Ishikawa (cell line): Measurements from ENCODE around the gene COQ2.

ENCODE experiments used
- CEBPB ChIP-seq: IDR thresholded peaks from 2 replicates; pipeline ENCODE4 v1.6.1; 2012
- CREB1 ChIP-seq: IDR thresholded peaks from 2 replicates; pipeline ENCODE4 v1.6.1; 2012; ENCODE audit warnings: low read depth
- EGR1 ChIP-seq: IDR thresholded peaks from 2 replicates; pipeline ENCODE4 v1.6.1; 2012
- EP300 ChIP-seq: IDR thresholded peaks from 2 replicates; pipeline ENCODE4 v1.6.1; 2012; ENCODE audit warnings: borderline replicate concordance
- FOXM1 ChIP-seq: IDR thresholded peaks from 2 replicates; pipeline ENCODE4 v1.6.1; 2012; ENCODE audit warnings: low read depth, borderline replicate concordance
- RAD21 ChIP-seq: IDR thresholded peaks from 2 replicates; pipeline ENCODE4 v1.6.1; 2012; ENCODE audit warnings: low read depth
- TAF1 ChIP-seq: IDR thresholded peaks from 2 replicates; pipeline ENCODE4 v1.6.1; 2012; ENCODE audit warnings: low read depth, mild to moderate bottlenecking
- TCF12 ChIP-seq: IDR thresholded peaks from 2 replicates; pipeline ENCODE4 v1.6.1; 2012; ENCODE audit warnings: low read depth
- YY1 ChIP-seq: IDR thresholded peaks from 2 replicates; pipeline ENCODE4 v1.6.1; 2012; ENCODE audit warnings: low read depth
- ZBTB7A ChIP-seq: IDR thresholded peaks from 2 replicates; pipeline ENCODE4 v1.6.1; 2012; ENCODE audit warnings: low read depth
- TF ChIP-seq, protein P1 (sequence below): IDR thresholded peaks from 2 replicates; pipeline ENCODE4 v1.6.1; 2012
- TF ChIP-seq, protein P2 (sequence below): IDR thresholded peaks from 2 replicates; pipeline ENCODE4 v1.6.1; 2012; ENCODE audit warnings: low read depth, mild to moderate bottlenecking

Gene COQ2

DNA sequence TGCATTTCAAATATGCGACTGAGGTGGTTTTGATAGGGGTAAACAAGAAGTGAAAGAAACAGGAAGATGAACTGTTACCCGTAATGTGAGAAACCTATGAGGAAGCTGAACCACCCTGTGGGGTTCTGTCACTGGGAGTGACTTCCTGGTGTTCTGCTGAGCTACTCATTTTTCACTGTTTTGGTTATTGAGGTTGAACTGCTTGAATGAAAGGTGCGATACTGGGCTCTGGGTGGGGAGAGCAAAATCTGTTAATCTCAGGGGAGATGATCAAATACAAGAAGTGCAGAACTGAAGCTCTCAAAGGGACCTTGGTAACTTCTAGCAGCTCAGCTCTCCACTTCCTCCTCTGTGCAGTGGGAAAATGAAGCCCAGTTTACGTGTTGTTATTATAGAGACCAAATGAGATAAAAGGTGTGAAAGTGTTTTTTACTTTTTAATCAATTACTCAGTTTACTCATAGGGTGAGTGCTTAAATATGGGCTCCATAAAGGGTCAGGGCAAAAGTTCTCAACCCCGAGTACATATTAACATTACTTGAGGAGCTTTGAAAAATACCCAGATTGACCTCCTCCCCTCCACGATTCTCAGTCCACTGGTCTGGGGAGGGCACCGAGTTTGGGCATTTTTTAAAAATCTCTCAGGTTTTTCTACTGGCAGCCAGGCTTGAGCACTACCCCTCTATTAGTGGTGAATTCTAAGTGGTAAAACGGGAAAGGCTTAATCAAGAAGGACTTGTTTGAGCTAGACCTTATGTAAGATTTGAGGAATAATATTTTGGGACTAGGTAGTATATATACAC is 66.7 kb downstream of the COQ2 start:
- TF ChIP-seq YY1: no peak
- TF ChIP-seq, protein P1, sequence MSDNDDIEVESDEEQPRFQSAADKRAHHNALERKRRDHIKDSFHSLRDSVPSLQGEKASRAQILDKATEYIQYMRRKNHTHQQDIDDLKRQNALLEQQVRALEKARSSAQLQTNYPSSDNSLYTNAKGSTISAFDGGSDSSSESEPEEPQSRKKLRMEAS: no peak
- no peak for TF ChIP-seq CEBPB
- no peak for TF ChIP-seq RAD21

DNA sequence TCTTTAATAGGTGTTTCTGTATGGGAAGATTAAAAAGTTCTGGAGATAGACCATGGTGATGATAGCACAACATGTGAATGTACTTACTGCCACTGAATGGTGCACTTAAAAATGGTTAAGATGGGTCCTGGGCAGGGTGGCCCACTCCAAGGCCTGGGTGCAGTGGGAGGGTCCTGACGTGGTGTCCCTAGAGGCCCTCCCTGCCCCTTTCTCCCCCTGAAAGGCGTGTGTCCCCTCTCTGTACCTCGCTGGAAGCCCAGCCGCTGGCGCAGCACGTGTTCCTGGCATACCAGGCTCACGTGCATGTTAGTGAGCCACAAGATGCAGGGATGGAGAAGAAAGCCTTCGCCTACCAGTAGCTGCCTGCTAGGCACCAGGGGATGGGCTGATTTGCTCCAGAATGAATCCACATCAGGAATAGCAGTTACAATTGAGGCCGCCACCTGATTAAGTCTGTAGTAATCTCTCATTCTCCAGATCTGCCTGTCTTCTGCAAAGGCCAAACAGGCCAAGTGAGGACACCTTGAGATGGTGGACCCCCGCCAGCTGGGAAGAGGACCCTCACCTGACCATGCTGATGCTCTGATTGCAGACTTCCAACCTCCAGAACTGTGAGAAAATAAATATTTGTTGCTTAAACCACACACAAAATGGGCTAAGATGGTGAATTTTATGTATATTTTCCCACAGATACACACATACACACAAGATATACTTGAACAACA is 67.5 kb downstream of the COQ2 start:
- no peak for TF ChIP-seq RAD21
- TF ChIP-seq CREB1: no peak
- no peak for TF ChIP-seq EP300
- TF ChIP-seq EGR1: no peak
- no peak for TF ChIP-seq TCF12
- TF ChIP-seq YY1: no peak

DNA sequence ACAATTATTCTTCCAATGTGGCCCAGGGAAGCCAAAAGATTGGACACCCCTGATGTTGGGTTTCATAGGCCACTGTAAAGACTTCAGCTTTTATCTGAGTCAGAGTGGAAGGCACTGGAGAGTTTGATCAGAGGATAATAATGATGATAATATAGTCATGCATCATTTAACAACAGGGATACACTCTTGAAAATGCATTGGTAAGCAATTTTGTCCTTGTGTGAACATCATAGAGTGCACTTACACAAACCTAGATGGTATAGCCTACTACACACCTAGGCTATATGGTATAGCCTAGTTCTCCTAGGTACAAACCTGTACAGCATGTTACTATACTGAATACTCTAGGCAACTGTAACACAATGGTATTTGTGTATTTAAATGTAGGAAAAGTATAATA is 70.5 kb downstream of the COQ2 start:
- TF ChIP-seq, protein P2, sequence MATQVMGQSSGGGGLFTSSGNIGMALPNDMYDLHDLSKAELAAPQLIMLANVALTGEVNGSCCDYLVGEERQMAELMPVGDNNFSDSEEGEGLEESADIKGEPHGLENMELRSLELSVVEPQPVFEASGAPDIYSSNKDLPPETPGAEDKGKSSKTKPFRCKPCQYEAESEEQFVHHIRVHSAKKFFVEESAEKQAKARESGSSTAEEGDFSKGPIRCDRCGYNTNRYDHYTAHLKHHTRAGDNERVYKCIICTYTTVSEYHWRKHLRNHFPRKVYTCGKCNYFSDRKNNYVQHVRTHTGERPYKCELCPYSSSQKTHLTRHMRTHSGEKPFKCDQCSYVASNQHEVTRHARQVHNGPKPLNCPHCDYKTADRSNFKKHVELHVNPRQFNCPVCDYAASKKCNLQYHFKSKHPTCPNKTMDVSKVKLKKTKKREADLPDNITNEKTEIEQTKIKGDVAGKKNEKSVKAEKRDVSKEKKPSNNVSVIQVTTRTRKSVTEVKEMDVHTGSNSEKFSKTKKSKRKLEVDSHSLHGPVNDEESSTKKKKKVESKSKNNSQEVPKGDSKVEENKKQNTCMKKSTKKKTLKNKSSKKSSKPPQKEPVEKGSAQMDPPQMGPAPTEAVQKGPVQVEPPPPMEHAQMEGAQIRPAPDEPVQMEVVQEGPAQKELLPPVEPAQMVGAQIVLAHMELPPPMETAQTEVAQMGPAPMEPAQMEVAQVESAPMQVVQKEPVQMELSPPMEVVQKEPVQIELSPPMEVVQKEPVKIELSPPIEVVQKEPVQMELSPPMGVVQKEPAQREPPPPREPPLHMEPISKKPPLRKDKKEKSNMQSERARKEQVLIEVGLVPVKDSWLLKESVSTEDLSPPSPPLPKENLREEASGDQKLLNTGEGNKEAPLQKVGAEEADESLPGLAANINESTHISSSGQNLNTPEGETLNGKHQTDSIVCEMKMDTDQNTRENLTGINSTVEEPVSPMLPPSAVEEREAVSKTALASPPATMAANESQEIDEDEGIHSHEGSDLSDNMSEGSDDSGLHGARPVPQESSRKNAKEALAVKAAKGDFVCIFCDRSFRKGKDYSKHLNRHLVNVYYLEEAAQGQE: no peak
- no peak for TF ChIP-seq CREB1
- no peak for TF ChIP-seq TCF12
- no peak for TF ChIP-seq RAD21
- no peak for TF ChIP-seq TAF1
- no peak for TF ChIP-seq ZBTB7A
- no peak for TF ChIP-seq FOXM1
- TF ChIP-seq YY1: no peak
- no peak for TF ChIP-seq EP300
